ENCODE results near the gene SULT1E1.

DNA sequence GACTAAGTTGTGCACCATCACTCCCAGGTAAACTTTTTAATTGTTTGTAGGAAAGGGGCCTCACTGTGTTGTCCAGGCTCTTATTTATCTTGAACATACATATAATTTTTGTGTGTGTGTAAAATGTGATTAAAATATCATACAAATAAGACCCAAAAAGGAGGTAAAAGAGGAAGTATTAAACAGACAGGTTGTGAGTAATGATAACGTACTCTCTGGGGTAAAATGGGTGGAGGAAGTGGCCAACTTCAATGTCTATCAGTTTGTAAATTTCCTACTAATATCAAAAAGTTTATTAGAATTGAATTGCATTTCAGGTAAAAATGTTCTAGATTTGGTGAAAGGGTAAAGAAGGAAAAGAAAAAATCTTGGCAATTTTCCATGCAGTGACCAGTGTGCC lies 48.8 kb downstream of the SULT1E1 start:
- TF ChIP-seq CTCF (optimal IDR thresholded peaks at IDR 0.05 in 1 of 3, IDR thresholded peaks at IDR 0.05 in 1 of 3, conservative IDR thresholded peaks at IDR 0.05 in 1 of 3; ENCODE audit: extremely low read depth in 1 of 3, insufficient read depth in 2 of 3, low read length in 3 of 3), result no peak
- TF ChIP-seq EZH2 (IDR thresholded peaks at IDR 0.05; ENCODE audit: low read length), result no peak

Measured in keratinocyte (primary cell).